H1 (cell line): ENCODE results near the gene NOX5. TPM values are rescaled to one million over a fixed set of nuclear protein-coding genes. Genes with fewer than 3 reads are reported as not detected.

Source experiments
- CTCF ChIA-PET: fragments of 300-600 bp; sonication (Branson Sonifier 250); formaldehyde crosslinking; loops from one replicate; lab custom pipeline; 2021; ENCODE audit not compliant: partially characterized antibody; lab: Charles Lee
- POLR2A ChIA-PET: fragments of 300-600 bp; sonication (Branson Sonifier 250); formaldehyde crosslinking; loops from one replicate; lab custom pipeline; 2021; ENCODE audit warnings: inconsistent platforms; ENCODE audit not compliant: partially characterized antibody; lab: Charles Lee
- DNase-seq, 2 experiments: peaks; one replicate each; pipeline versions ENCODE4 v3.0.0 to v3.0.0-alpha.2; 2010 to 2022; ENCODE audit warnings: low spot score in 2 of 2, low read depth in 1 of 2, mixed read lengths in 1 of 2
- FAIRE-seq: peaks from 2 replicates; lab custom pipeline; 2011; peaks lifted over from hg19 to GRCh38; lab: Jason Lieb, UNC
- H2AFZ ChIP-seq: 2 replicates; pipeline ENCODE4 v1.8.1; 2012; ENCODE audit warnings: low read length, inconsistent platforms
- H2AK5ac ChIP-seq: 2 replicates; pipeline ENCODE4 v1.6.1; 2013; ENCODE audit warnings: low read depth, low read length
- H2BK120ac ChIP-seq: replicated peaks from 2 replicates; pipeline ENCODE3; 2013; ENCODE audit warnings: low read depth, low read length, inconsistent platforms
- H2BK12ac ChIP-seq: 2 replicates; pipeline ENCODE4 v1.6.1; 2013; ENCODE audit warnings: low read depth, low read length
- H2BK15ac ChIP-seq: 2 replicates; pipeline ENCODE4 v1.6.1; 2013; ENCODE audit warnings: low read length
- H2BK20ac ChIP-seq: 2 replicates; pipeline ENCODE4 v1.6.1; 2013; ENCODE audit warnings: low read length
- H2BK5ac ChIP-seq: 2 replicates; pipeline ENCODE4 v1.6.1; 2013; ENCODE audit warnings: low read depth, low read length
- H3K14ac ChIP-seq: 2 replicates; pipeline ENCODE4 v1.6.1; 2013; ENCODE audit warnings: inconsistent platforms; ENCODE audit not compliant: insufficient read length
- H3K18ac ChIP-seq: 2 replicates; pipeline ENCODE4 v1.6.1; 2013; ENCODE audit warnings: low read length; ENCODE audit errors: extremely low read depth
- H3K23ac ChIP-seq: 2 replicates; pipeline ENCODE4 v1.6.1; 2013; ENCODE audit warnings: inconsistent platforms; ENCODE audit not compliant: insufficient read length
- H3K23me2 ChIP-seq: 2 replicates; pipeline ENCODE4 v1.6.1; 2013; ENCODE audit warnings: low read depth, low read length
- H3K27ac ChIP-seq: 2 replicates; pipeline ENCODE4 v1.6.1; 2011; ENCODE audit warnings: low read depth, low read length, inconsistent platforms
- H3K27me3 ChIP-seq, 4 experiments: replicated peaks in 1 of 4; 1 replicate in 1 of 4; 2 replicates in 3 of 4; pipeline versions ENCODE4 v1.6.1 to v1.8.1; 2011 to 2013; ENCODE audit warnings: low read length in 3 of 4, mild to moderate bottlenecking in 3 of 4, inconsistent platforms in 2 of 4, mixed read lengths in 2 of 4, moderate library complexity in 1 of 4; ENCODE audit not compliant: control insufficient read depth in 3 of 4, insufficient read depth in 3 of 4; ENCODE audit errors: extremely low read depth in 1 of 4
- H3K36me3 ChIP-seq, 4 experiments: 2 replicates each; pipeline versions ENCODE4 v1.6.1 to v1.8.1; 2011 to 2013; ENCODE audit warnings: mild to moderate bottlenecking in 4 of 4, low read length in 3 of 4, moderate library complexity in 2 of 4, control low read depth in 1 of 4, inconsistent platforms in 1 of 4; ENCODE audit not compliant: insufficient read depth in 4 of 4, control insufficient read depth in 2 of 4
- H3K4ac ChIP-seq: replicated peaks from 2 replicates; pipeline ENCODE3; 2013; ENCODE audit warnings: low read length, low read depth, mixed read lengths, inconsistent platforms; ENCODE audit not compliant: insufficient read length
- H3K4me1 ChIP-seq, 4 experiments: replicated peaks in 1 of 4; 1 replicate in 1 of 4; 2 replicates in 3 of 4; pipeline versions ENCODE4 v1.6.1 to v1.8.1; 2011 to 2013; ENCODE audit warnings: low read length in 3 of 4, inconsistent platforms in 2 of 4, mixed read lengths in 1 of 4; ENCODE audit not compliant: insufficient read depth in 4 of 4, control insufficient read depth in 3 of 4
- H3K4me2 ChIP-seq, 2 experiments: 2 replicates each; pipeline versions ENCODE4 v1.6.1 to v1.8.1; 2011 to 2013; ENCODE audit warnings: low read depth in 2 of 2, low read length in 2 of 2, control low read depth in 1 of 2, inconsistent platforms in 1 of 2, mild to moderate bottlenecking in 1 of 2; ENCODE audit not compliant: insufficient read depth in 1 of 2
- H3K4me3 ChIP-seq, 4 experiments: fragments of 200-600, 300-600 bp in 1 of 4; sonication (generic), shearing (Covaris generic), sonication (Bioruptor Twin) in 1 of 4; 2 replicates each; pipeline versions ENCODE4 v1.5.1 to v1.8.1; 2011 to 2016; ENCODE audit warnings: low read length in 4 of 4, low read depth in 3 of 4, control low read depth in 2 of 4, inconsistent platforms in 2 of 4, mild to moderate bottlenecking in 2 of 4, mixed read lengths in 1 of 4, moderate library complexity in 1 of 4; ENCODE audit not compliant: insufficient read depth in 2 of 4; ENCODE audit errors: extremely low read depth in 1 of 4
- H3K56ac ChIP-seq: replicated peaks from 2 replicates; pipeline ENCODE3; 2013; ENCODE audit warnings: low read depth, mild to moderate bottlenecking, mixed read lengths, low read length, inconsistent platforms; ENCODE audit not compliant: insufficient read length
- H3K79me1 ChIP-seq: 2 replicates; pipeline ENCODE4 v1.6.1; 2013; ENCODE audit warnings: low read depth, low read length, control low read depth
- H3K79me2 ChIP-seq, 2 experiments: 2 replicates each; pipeline versions ENCODE4 v1.6.1 to v1.8.1; 2012 to 2013; ENCODE audit warnings: low read length in 2 of 2, mild to moderate bottlenecking in 2 of 2, inconsistent platforms in 1 of 2; ENCODE audit not compliant: insufficient read depth in 2 of 2, control insufficient read depth in 1 of 2
- H3K9ac ChIP-seq, 4 experiments: replicated peaks in 1 of 4; 1 replicate in 1 of 4; 2 replicates in 3 of 4; pipeline versions ENCODE4 v1.6.1 to v1.8.1; 2011 to 2013; ENCODE audit warnings: low read depth in 3 of 4, low read length in 3 of 4, control low read depth in 2 of 4, mild to moderate bottlenecking in 2 of 4, moderate library complexity in 2 of 4, inconsistent platforms in 1 of 4; ENCODE audit errors: extremely low read depth in 1 of 4
- H3K9me3 ChIP-seq, 2 experiments: 2 replicates each; pipeline versions ENCODE4 v1.6.1 to v1.8.1; 2012 to 2013; ENCODE audit warnings: mild to moderate bottlenecking in 2 of 2, moderate library complexity in 2 of 2, control low read depth in 1 of 2, inconsistent platforms in 1 of 2, low read depth in 1 of 2, low read length in 1 of 2, mixed read lengths in 1 of 2; ENCODE audit not compliant: insufficient read depth in 2 of 2
- H4K20me1 ChIP-seq, 2 experiments: replicated peaks in 1 of 2; 2 replicates each; pipeline versions ENCODE3 to v1.8.1; 2011 to 2013; ENCODE audit warnings: inconsistent platforms in 2 of 2, low read length in 2 of 2, mild to moderate bottlenecking in 1 of 2; ENCODE audit not compliant: insufficient read depth in 2 of 2, control insufficient read depth in 1 of 2
- H4K5ac ChIP-seq: 2 replicates; pipeline ENCODE4 v1.6.1; 2013; ENCODE audit warnings: low read length, low read depth, mixed read lengths, inconsistent platforms; ENCODE audit not compliant: insufficient read length
- H4K8ac ChIP-seq: 2 replicates; pipeline ENCODE4 v1.8.0; 2013; ENCODE audit warnings: mild to moderate bottlenecking, moderate library complexity, low read length, inconsistent platforms; ENCODE audit not compliant: insufficient read depth; ENCODE audit errors: extremely low read depth
- H4K91ac ChIP-seq: replicated peaks from 2 replicates; pipeline ENCODE3; 2013; ENCODE audit warnings: low read length, mixed read lengths, inconsistent platforms; ENCODE audit not compliant: insufficient read length
- ATF2 ChIP-seq: IDR thresholded peaks from 2 replicates; pipeline ENCODE4 v1.6.1; 2012; ENCODE audit warnings: low read length, inconsistent platforms
- SIRT6 ChIP-seq: IDR thresholded peaks from one replicate; pipeline ENCODE4 v1.7.1; 2012; ENCODE audit warnings: low read length, inconsistent platforms
- WGBS, 2 experiments: shearing (Covaris generic) in 1 of 2; methylation state at CpG; one replicate each; pipeline versions ENCODE4 v1.1.6 to v1.1.7; 2013 to 2015; ENCODE audit warnings: low lambda C conversion rate in 2 of 2, mixed read lengths in 2 of 2, inconsistent platforms in 1 of 2, low coverage in 1 of 2, missing lambda C conversion rate in 1 of 2; ENCODE audit not compliant: insufficient replicate concordance in 2 of 2, insufficient coverage in 1 of 2, insufficient read length in 1 of 2; ENCODE audit errors: extremely low coverage in 1 of 2, missing lambda C conversion rate in 1 of 2; 5-methylcytosine and 5-hydroxymethylcytosine counted together
- polyA plus RNA-seq, 7 experiments: library from polyadenylated mRNA; depleted of rRNA in 3 of 7; stranded (reverse) in 5 of 7; unstranded in 2 of 7; fragments of >200 nt in 5 of 7; fragments of 200-250 nt in 2 of 7; gene quantifications; 1 replicate in 5 of 7; 2 replicates in 1 of 7; 4 replicates in 1 of 7; pipeline versions ENCODE4 v1.2.1 to v1.2.3, GENCODE V29; 2011 to 2013; ENCODE audit warnings: missing spikeins in 2 of 7, mixed read lengths in 2 of 7
- total RNA-seq: library from RNA; stranded (reverse); fragmentation: NEBNext Ultra II Directional; extraction: Animal tissue kit (Norgen Biotek cat#: 25700); gene quantifications from 2 replicates; pipeline ENCODE4 v1.2.1, GENCODE V29; 2021

NOX5 gene
- total and polyA plus RNA-seq, 2 of the 8 experiments (the other 6 are each of a cell fraction or from before 2014, with no cell fraction given): under 0.01 TPM; not detected in 1

DNA sequence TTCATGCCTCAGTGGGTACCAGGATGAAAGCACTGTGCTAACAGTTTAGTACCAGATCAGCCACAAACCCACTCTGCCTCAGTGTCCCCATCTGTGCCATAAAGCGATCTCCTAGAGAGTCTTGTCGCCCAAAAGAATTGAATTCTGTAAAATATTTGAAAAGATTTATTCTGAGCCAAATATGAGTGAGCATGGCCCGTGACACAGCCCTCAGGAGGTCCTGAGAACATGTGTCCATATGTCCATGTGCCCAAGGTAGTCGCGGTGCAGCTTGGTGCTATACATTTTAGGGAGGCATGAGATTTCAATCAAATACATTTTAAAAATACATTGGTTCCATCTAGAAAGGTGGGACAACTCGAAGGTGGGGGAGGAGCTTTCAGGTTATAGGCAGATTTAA lies 15.4 kb upstream of the NOX5 start:
- Histone ChIP-seq H3K79me2 (no peaks in the 10 kb centered on the region), H3K36me3 (no peaks in the 10 kb centered on the region), H3K27ac (no peak overlapping the region), H3K23me2 (no peaks in the 10 kb centered on the region), H2BK120ac (no peak overlapping the region), H2BK12ac (no peak overlapping the region), H4K20me1 (no peaks in the 10 kb centered on the region), H3K27me3 (no peaks in the 10 kb centered on the region), H2AFZ (no peak overlapping the region), H3K4me3 (no peak overlapping the region), H3K9me3 (no peaks in the 10 kb centered on the region), H2BK20ac (no peak overlapping the region), H4K91ac (no peak overlapping the region), H2BK5ac (no peak overlapping the region), H3K23ac (no peak overlapping the region), H3K56ac (no peak overlapping the region), H4K5ac (no peak overlapping the region), H3K9ac (no peak overlapping the region), H2AK5ac (no peak overlapping the region), H3K4me1 (peaks cover 2 to 22% (median 9%) of the 10 kb centered on the region in 4 experiments), H3K4me2 (no peak overlapping the region), H2BK15ac (no peak overlapping the region), H4K8ac (no peak overlapping the region), H3K14ac (no peak overlapping the region), H3K79me1 (no peaks in the 10 kb centered on the region), H3K18ac (no peak overlapping the region), H3K4ac (no peak overlapping the region)
- WGBS, 2 experiments: 92% methylated on average over 6 of the region's 6 CpGs; no CpG with 5 or more reads in 1 of the 2 experiments
- DNase-seq: peak in 1 of 2 experiments; percentile 1
- CTCF ChIA-PET: interaction anchor here (0.6 to 2.4 kb wide), 2 partner anchors 33 to 36 kb away, joined by 3 to 11 read pairs; no protein-coding TSS in a partner anchor
- FAIRE-seq: no peak
- POLR2A ChIA-PET: no interaction called here
- no peak for TF ChIP-seq ATF2
- TF ChIP-seq SIRT6: no peak
